ENCODE results near the gene CYP2A7.
"Not testable (repeated sequence)": the region's sequence is repeated elsewhere in the genome, so short reads cannot be mapped to it uniquely, and the experiment has no call there.

Gene CYP2A7

DNA sequence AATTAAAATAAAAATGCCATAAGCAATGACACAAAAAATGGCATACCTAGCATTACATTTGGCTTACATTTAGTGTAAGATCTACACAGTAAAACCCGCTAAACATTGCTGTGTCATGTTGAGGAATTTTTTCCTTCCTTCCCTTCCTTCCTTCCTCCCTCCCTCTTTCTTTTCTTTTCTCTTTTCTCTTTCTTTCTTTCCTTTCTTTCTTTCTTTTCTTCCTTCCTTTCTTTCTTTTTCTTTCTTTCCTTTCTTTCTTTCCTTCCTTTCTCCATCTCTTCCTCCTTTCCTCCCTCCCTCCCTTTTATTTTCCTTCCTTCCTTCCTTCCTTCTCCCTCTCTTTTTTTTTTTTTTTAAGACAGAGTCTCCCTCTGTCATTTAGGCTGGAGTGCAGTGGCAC is 43.6 kb downstream of the CYP2A7 start:
- DNase-seq = not testable (repeated sequence)

DNA sequence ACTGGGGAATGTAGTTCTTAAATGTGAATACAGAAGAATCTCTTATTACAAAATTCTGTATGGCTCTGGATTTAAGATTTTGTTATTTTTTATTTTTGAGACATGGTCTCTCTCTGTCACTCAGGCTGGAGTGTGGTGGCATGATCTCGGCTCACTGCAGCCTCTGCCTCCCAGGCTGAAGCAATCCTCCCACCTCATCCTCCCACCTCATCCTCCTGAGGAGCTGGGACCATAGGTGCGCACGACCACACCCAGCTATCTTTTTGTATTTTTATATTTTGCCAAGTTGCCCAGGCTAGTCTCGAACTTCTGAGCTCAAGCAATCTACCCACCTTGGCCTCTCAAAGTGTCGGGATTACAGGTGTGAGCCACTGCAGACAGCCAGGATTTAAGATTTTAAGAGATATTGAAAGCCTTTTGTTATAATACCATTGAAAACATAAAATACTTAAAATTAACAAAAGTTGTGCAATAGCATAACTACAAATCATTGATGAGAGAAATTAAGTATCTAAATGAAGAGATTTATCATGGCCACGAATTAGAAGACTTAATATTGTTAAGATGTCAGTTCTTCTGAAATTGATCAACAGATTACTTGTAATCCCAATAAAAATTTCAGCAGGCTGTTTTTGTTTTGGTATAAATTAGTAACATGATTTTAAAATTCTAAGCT is 45.1 kb downstream of the CYP2A7 start:
- no peak for DNase-seq

DNA sequence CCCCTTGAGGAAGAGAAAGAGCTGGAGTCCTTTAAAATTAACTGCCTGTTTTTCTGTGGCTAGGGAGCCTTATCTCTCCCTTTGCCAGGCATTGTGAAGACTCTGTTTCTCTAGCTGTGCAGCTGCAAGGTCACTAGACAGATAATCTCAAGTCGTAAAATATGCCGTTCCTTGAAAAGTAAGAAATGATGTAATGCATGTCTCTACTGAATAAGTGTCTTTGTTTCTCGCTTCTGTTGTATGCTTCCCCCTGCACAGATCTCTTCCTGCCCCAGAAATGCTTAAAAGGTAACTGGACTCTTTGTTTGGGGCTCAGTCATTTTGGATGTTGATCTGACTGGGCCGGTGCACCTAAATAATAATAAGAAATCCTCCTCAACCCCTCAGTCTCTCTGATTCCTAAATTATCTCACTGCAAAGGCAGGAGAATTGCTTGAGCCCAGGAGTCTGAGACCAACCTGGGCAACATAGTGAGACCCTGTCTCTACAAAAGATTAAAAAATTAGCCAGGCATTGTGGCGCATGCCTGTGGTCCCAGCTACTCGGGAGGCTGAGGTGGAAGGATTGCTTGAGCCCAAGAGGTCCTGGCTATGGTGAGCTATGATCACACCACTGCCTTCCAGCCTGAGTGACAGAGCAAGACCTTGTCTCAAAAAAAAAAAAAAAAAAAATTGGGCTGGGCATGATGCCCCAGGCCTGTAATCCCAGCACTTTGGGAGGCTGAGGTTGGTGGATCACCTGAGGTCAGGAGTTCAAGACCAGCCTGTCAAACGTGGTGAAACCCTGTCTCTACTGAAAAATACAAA is 48.1 kb downstream of the CYP2A7 start:
- not testable (repeated sequence) for DNase-seq

DNA sequence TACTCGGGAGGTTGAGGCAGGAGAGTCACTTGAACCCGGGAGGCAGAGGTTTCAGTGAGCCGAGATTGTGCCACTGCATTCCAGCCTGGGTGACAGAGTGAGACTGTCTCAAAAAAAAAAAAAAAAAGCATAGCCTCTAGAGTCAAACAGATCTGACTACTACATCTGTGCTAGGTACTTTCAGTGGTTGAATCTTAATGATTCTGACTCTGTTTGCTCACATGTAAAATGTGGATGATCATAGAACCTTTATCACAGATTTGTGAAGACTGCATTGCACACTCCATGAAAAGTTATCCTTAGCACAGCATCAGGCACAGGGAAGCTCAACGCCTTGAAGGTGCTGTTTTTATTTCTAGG is 49.6 kb downstream of the CYP2A7 start:
- DNase-seq = not testable (repeated sequence)

DNA sequence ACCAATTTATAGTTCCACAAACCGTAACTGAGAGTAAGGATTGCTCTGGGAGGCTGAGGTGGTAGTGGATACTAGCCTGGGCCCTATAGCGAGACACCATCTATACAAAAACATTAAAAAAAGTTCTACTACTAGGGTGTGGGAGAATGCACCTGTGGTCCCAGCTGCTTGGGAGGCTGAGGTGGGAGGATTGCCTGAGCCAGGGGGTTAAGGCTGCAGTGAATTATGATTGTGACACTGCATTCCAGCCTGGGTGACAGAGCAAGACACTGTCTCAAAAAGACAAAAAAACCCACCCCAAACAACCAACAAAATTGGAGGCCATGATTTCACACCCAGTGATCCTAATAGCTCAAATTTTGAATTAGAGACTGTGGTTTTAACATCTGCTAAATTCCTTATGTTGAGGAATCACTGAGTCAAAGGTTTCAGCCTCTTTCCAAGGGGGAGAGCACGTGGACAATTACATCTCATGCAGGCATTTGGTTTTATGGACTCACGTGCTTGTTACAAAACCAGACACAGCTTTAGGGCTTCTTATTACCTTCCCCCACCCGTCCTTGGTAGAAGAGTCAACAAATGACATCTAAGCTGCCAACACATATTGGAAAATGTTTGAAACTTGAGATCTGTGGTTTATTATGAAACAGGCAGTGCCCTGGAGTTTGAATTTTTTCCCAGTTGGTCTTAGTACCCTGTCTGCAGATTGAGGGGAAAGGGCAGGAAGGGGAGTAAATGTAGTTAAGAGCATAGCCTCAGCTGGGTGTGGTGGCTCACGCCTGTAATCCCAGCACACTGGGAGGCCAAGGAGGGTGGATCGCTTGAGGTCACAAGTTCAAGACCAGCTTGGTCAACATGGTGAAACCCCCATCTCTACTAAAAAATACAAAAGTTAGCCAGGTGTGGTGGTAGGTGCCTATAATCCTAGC is 50.3 kb downstream of the CYP2A7 start:
- DNase-seq = peak; percentile 64

DNA sequence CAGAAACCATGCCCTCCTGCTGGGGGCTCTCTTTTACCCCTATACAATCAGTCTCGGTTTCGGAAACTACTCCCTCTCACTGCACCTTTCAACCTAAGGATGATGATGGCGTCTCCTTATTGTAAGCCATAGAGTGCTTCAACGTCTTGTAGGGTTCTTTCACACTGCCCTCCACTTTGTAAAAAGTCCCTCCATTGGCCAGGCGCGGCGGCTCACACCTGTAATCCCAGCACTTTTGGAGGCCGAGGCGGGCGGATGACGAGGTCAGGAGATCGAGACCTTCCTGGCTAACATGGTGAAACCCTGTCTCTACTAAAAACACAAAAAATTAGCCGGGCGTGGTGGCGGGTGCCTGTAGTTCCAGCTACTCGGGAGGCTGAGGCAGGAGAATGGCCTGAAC is 51.3 kb downstream of the CYP2A7 start:
- DNase-seq = not testable (repeated sequence)

DNA sequence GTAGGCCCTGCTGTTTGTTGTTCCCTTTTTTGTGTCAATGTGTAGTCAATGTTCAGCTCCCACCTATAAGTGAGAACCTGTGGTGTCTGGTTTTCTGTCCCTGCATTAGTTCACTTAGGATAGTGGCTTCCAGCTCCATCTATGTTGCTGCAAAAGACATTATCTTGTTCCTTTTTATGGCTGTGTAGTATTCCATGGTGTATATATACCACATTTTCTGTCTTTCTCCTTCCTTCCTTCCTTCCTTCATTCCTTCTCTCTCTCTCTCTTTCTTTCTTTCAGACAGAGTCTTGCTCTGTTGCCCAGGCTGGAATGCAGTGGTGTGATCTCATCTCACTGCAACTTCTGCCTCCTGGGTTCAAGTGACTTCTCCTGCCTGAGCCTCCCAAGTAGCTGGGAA is 52.8 kb downstream of the CYP2A7 start:
- DNase-seq = no peak

DNA sequence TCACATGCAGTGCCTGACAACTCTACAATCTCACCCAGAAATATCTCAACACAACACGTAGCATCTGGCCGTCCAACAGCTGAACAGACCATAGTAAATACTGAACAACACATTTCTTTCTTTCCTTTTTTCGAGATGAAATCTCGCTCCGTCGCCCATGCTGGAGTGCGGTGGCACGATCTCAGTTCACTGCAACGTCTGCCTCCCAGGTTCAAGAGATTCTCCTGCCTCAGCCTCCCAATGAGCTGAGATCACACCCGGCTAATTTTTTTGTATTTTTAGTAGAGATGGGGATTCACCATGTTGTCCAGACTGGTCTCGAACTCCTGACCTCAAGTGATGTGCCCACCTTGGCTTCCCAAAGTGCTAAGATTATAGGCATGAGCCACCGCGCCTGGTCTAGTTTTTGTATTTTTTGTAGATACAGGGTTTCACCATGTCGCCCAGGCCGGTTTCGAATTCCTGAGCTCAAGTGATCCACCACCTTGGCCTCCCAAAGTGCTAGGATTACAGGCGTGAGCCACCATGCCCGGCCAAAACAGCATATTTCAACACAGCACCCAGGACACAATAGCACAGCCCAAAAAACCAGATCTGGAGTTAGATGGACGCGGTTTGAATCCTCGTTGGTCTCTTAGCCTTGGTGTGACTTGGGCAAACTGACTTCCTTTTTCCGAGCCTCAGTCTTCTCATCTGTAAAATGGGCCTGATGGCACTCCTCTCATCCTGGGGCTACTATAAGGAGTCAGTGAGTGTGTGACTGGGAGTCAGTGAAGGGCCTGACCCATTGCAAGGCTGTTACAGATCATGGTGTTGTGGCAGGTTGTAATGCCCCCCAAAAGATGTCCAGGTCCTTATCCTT is 54.4 kb downstream of the CYP2A7 start:
- DNase-seq = no peak

DNA sequence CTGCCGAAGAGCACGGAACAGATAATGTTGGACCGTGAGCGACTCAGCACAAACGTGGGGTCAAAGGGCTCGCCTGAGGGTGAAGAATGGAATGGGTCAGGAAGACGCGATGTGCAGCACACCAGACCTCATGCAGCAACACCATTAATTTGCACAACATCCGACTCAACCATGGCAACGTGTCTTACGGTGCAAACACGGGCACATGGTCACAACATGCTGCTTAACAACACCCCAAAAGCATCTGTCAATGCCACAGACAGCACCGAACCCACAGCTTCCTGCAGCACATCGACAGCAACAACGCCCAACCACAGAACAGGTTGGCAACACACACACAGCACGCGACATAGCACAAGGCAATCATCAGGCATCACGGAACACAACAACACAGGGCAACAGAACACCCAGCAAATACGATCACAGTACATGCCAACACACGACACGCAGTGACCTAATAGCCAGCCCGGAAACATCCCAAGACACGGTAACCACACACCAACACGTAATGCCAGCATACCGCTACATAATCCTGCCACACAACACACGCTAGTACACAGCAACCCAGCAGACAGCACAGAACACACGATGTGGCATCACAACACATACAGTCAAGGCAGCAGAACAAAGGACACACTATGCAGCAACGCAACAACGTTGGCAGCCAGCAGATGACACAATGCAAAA is 55.2 kb downstream of the CYP2A7 start:
- not testable (repeated sequence) for DNase-seq

DNA sequence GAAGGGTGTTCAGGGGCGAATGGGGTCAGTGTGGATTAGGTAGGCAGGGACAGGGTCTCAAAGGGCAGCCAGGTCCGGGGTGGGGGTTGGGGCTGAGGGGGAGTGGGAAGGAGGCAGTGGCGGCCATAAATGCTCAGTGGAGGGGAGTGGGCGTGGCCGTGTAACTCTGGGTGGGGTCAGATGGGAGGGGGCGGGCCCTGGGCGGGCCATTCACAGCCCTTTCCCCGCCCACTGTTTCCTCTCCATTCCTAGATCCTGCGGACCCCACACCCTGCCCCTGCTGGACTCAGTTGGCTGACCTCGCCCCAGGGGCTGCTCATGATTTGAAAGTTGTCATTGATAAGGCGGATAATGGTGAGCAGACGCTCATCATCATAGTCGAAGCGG is 55.7 kb downstream of the CYP2A7 start:
- DNase-seq = not testable (repeated sequence)

DNA sequence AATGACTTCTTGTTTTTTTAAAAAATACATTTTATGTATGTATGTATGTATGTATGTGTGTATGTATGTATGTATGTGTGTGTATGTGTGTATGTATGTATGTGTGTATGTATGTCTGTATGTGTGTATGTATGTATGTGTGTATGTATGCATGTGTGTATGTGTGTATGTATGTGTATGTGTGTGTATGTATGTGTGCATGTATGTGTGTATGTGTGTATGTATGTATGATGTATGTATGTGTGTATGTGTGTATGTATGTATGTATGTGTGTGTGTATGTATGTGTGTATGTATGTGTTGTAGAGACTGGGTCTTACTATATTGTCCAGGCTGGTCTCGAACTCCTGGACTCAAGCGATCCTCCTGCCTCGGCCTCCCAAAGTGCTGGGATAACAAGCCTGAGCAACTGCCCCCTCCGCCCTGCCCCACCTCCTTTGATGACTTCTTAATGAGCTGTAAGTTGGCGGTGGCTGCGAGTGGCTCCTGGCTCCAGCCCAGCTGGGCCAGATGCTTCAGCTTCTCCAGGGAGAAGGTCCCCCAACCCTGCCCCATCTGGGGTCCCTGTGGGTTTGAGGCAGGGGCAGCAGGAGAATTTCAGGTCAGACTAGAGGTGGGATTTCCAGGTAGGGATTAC is 56.5 kb downstream of the CYP2A7 start:
- not testable (repeated sequence) for DNase-seq
